Osteoblast (primary cell): ENCODE results near the gene ATP6V1F. TPM values are rescaled to one million over a fixed set of nuclear protein-coding genes. Genes with fewer than 3 reads are reported as not detected.

Experiments
- DNase-seq: peaks from one replicate; pipeline ENCODE4 v3.0.0; 2011; ENCODE audit warnings: low spot score, mixed read lengths; ENCODE audit not compliant: insufficient read length; ENCODE audit errors: missing footprints
- H2AFZ ChIP-seq: 2 replicates; pipeline ENCODE4 v1.6.0; 2011; ENCODE audit warnings: mild to moderate bottlenecking, low read length
- H3K27ac ChIP-seq: 2 replicates; pipeline ENCODE4 v1.5.1; 2011; ENCODE audit warnings: mild to moderate bottlenecking, low read depth, low read length, moderate library complexity
- H3K27me3 ChIP-seq: 2 replicates; pipeline ENCODE4 v1.6.0; 2012; ENCODE audit warnings: mild to moderate bottlenecking, control low read depth, inconsistent platforms, low read length, moderate library complexity; ENCODE audit not compliant: insufficient read depth
- H3K36me3 ChIP-seq: 2 replicates; pipeline ENCODE4 v1.5.1; 2011; ENCODE audit warnings: mild to moderate bottlenecking, low read length, control low read depth, moderate library complexity; ENCODE audit not compliant: insufficient read depth
- H3K4me1 ChIP-seq: 2 replicates; pipeline ENCODE4 v1.5.1; 2011; ENCODE audit warnings: mild to moderate bottlenecking, low read length, control low read depth, moderate library complexity; ENCODE audit not compliant: insufficient read depth
- H3K4me2 ChIP-seq: 2 replicates; pipeline ENCODE4 v1.6.0; 2011; ENCODE audit warnings: mild to moderate bottlenecking, low read length; ENCODE audit not compliant: insufficient read depth
- H3K4me3 ChIP-seq: fragments of 200-600 bp; sonication (generic); 3 replicates; pipeline ENCODE4 v1.5.1; 2012; ENCODE audit warnings: mild to moderate bottlenecking, low read length, inconsistent platforms; ENCODE audit not compliant: insufficient read depth
- H3K79me2 ChIP-seq: 2 replicates; pipeline ENCODE4 v1.6.0; 2012; ENCODE audit warnings: mild to moderate bottlenecking, low read length, control low read depth, inconsistent platforms; ENCODE audit not compliant: insufficient read depth
- H3K9me3 ChIP-seq: 2 replicates; pipeline ENCODE4 v1.5.1; 2011; ENCODE audit warnings: low read depth, low read length, control low read depth
- H4K20me1 ChIP-seq: 2 replicates; pipeline ENCODE4 v1.6.0; 2012; ENCODE audit warnings: mild to moderate bottlenecking, low read length, control low read depth; ENCODE audit not compliant: insufficient read depth
- total RNA-seq: library from RNA; depleted of rRNA; stranded (reverse); fragments of >200 nt; gene quantifications from 2 replicates; pipeline ENCODE4 v1.2.3, GENCODE V29; 2012
- TF ChIP-seq, protein P1 (sequence below): IDR thresholded peaks from 2 replicates; pipeline ENCODE4 v1.5.1; 2011; ENCODE audit warnings: mild to moderate bottlenecking, low read depth, low read length, moderate library complexity; ENCODE audit errors: extremely low read depth

ATP6V1F gene
- total RNA-seq, 1 donor = 91.9 TPM

DNA sequence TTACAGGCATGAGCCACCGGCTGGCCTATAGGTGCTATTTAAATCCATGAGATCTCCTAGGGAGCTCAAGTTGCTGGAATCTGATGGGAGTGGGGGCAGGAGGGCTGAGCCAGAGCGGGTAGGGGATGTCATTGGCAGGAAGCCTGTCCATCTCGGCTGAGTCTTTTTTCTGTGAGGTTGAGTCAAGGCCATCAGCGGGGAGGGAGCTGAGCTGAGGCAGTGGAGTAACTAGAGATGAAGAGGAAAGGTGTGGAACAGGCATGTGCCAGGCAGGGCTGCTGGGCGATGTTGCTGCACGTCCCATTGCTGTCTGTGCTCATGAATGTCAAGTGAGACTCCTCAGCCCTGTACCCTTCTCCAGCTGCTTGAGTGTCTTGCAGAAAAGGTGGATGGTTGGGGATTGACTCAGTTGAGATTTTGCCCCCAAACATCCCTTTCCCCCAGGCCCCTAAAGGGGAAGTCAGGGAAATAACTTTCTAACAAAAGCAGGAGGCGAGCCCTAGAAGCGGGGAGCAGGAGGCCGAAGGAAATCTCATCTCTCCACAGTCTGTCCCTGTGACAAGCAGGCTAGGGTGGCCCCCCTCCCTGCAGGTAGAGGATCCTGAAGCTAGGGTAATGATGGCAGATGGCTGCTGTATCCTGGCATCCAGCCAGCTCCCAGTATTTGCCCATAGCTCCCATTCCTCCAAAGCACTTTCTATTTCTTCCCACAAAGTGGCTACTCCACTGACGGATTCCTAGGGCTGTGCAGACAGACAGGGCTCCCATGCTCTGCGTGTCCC lies 5.4 kb downstream of the ATP6V1F start:
- TF ChIP-seq, protein P1, sequence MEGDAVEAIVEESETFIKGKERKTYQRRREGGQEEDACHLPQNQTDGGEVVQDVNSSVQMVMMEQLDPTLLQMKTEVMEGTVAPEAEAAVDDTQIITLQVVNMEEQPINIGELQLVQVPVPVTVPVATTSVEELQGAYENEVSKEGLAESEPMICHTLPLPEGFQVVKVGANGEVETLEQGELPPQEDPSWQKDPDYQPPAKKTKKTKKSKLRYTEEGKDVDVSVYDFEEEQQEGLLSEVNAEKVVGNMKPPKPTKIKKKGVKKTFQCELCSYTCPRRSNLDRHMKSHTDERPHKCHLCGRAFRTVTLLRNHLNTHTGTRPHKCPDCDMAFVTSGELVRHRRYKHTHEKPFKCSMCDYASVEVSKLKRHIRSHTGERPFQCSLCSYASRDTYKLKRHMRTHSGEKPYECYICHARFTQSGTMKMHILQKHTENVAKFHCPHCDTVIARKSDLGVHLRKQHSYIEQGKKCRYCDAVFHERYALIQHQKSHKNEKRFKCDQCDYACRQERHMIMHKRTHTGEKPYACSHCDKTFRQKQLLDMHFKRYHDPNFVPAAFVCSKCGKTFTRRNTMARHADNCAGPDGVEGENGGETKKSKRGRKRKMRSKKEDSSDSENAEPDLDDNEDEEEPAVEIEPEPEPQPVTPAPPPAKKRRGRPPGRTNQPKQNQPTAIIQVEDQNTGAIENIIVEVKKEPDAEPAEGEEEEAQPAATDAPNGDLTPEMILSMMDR = no peak
- H3K79me2 ChIP-seq = peaks cover 19% of the 10 kb centered on the region
- no peak for DNase-seq
- no peak overlapping the region for H3K4me3 ChIP-seq
- no peak overlapping the region for H3K4me2 ChIP-seq
- H3K27me3 ChIP-seq = peaks cover 11% of the 10 kb centered on the region
- peaks cover 13% of the 10 kb centered on the region for H3K36me3 ChIP-seq
- H3K9me3 ChIP-seq = no peaks in the 10 kb centered on the region
- H3K4me1 ChIP-seq = peaks cover 8% of the 10 kb centered on the region
- no peak overlapping the region for H2AFZ ChIP-seq
- no peak overlapping the region for H3K27ac ChIP-seq
- H4K20me1 ChIP-seq = peaks cover 32% of the 10 kb centered on the region

DNA sequence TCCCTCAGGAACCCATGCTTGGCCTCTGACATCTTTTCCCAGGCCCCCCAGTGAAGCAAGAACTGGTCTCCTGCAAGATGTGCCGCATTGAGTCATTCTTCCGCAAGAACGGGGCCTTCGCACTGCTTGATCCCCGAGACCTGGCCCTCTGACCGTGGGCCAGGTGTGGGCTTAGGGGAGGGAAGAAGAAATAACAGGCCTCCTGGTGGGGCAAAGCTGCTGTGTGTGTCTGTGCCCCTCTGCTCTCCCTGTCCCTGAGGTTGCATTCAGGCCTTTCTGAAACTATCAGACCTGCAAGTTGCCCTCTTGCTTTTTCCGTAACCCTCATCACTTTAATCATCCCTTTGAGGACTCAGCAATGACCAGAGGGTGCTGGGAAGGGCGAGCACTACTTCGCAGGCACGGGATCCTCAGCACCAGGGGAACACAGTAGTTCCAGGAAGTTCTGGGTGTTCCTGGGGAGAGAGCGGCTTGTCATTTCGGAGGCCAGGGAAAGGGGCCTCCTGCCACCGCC lies 6.0 kb downstream of the ATP6V1F start:
- TF ChIP-seq, protein P1 = no peak
- DNase-seq = no peak

DNA sequence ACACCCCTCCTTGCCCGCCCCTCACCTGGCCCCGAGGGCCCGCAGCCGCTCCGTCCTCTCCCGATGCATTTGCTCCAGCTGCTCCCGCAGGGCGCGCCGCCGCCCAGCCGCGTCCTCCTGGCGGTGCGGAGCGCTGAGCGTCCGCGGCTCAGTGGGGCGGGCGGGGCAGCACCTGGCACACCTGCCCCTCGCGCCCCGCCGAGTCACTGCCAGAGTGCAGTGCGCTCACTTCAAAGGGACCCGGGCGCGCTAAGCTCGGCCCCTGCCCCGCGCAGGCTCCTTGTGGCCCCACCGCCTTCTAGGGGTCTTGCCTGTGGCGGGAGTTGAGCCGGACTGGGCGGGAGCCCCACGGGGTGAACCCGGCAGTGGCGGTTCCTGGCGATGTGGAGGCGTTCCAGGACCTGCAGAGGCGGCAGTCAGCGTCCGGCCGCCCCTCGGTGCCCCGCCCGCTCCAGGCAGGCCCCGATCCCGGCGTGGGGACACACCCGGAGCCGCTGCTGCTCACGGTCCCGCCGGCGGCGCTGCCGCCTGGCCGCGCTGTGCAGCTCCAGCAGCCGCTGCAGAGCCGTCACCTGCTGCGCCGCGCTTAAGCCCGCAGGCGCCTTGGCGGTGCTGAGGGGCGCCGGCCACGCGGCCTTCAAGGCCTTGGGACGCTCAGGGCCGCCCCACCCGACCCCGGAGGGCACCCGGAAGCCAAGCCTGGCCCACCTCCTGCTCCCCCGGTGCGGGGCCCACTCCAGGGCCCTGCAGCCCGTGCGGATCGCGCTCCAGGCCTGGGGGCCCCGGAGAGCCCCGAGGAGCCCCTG lies 6.7 kb downstream of the ATP6V1F start:
- H3K27ac ChIP-seq = no peak overlapping the region
- TF ChIP-seq, protein P1 = no peak
- peaks cover 22% of the 10 kb centered on the region for H4K20me1 ChIP-seq
- no peak overlapping the region for H2AFZ ChIP-seq
- peak; percentile 92 for DNase-seq
- H3K27me3 ChIP-seq = peaks cover 11% of the 10 kb centered on the region
- no peaks in the 10 kb centered on the region for H3K9me3 ChIP-seq
- H3K79me2 ChIP-seq = peaks cover 6% of the 10 kb centered on the region
- H3K4me1 ChIP-seq = no peaks in the 10 kb centered on the region
- H3K4me3 ChIP-seq = peak overlapping the region; percentile 65
- peak overlapping the region; percentile 78 for H3K4me2 ChIP-seq
- H3K36me3 ChIP-seq = peaks cover 13% of the 10 kb centered on the region

More for the DNA sequence above, 6.0 kb downstream of the ATP6V1F start:
- H3K27ac ChIP-seq = no peak overlapping the region
- peak overlapping the region; percentile 78 for H3K4me2 ChIP-seq
- H3K9me3 ChIP-seq = no peaks in the 10 kb centered on the region
- H3K79me2 ChIP-seq = peaks cover 12% of the 10 kb centered on the region
- H3K27me3 ChIP-seq = peaks cover 11% of the 10 kb centered on the region
- peak overlapping the region; percentile 65 for H3K4me3 ChIP-seq
- peaks cover 5% of the 10 kb centered on the region for H3K4me1 ChIP-seq
- no peak overlapping the region for H2AFZ ChIP-seq
- peaks cover 26% of the 10 kb centered on the region for H4K20me1 ChIP-seq
- peaks cover 13% of the 10 kb centered on the region for H3K36me3 ChIP-seq

DNA sequence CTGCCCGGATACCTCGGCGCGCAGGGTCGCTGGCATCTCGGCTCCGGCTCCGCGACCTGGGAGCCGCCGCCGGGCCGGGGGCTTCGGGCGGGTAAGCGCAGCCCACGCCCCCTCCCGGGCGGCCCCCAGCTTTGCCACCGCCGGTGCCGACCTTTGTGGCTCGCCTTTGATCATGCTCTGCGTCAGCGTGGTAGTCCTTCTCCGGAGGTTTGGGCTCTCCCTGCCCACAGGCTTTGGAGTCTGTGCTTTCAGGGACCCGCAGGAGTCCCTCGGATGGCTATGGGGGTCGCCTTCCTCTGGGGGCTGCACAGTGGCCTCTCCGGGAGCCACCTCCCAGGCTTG lies 7.3 kb downstream of the ATP6V1F start:
- TF ChIP-seq, protein P1 = no peak
- H3K4me3 ChIP-seq = peak overlapping the region; percentile 65

More for the DNA sequence above, 7.3 kb downstream of the ATP6V1F start:
- DNase-seq = no peak
- Histone ChIP-seq H2AFZ (no peak overlapping the region), H3K4me1 (no peaks in the 10 kb centered on the region), H3K27me3 (peaks cover 11% of the 10 kb centered on the region), H3K79me2 (peaks cover 6% of the 10 kb centered on the region), H3K27ac (no peak overlapping the region), H3K36me3 (peaks cover 10% of the 10 kb centered on the region), H3K4me2 (peak overlapping the region; percentile 78), H3K9me3 (no peaks in the 10 kb centered on the region), H4K20me1 (peaks cover 21% of the 10 kb centered on the region)
